HepG2 (cell line): ENCODE data around the gene KNCN.

Experiments
- ATF7 ChIP-seq, 2 experiments: fragments of 450-650 bp in 1 of 2; sonication (generic) in 1 of 2; formaldehyde crosslinking in 1 of 2; IDR thresholded peaks; 2 replicates each; pipeline versions ENCODE4 v1.4.0 to v1.6.1; 2016 to 2020; ENCODE audit warnings: antibody characterized with exemption in 1 of 2, mild to moderate bottlenecking in 1 of 2, missing genetic modification reagents in 1 of 2
- CEBPB ChIP-seq: IDR thresholded peaks from 2 replicates; pipeline ENCODE4 v1.6.1; 2011; ENCODE audit warnings: low read depth, low read length, improper control_type of control experiment, borderline replicate concordance
- ELF4 ChIP-seq: sonication (generic); formaldehyde crosslinking; IDR thresholded peaks from 2 replicates; pipeline ENCODE4 v1.5.0; 2020; ENCODE audit warnings: missing genetic modification reagents, mild to moderate bottlenecking, moderate library complexity, borderline replicate concordance
- EP300 ChIP-seq, 3 experiments: sonication (generic) in 1 of 3; formaldehyde crosslinking in 1 of 3; IDR thresholded peaks; 2 replicates each; pipeline versions ENCODE4 v1.5.1 to v1.6.1; 2011 to 2020; ENCODE audit warnings: low read depth in 2 of 3, low read length in 2 of 3, borderline replicate concordance in 1 of 3, improper control_type of control experiment in 1 of 3, mild to moderate bottlenecking in 1 of 3, missing genetic modification reagents in 1 of 3, moderate library complexity in 1 of 3
- IRF2 ChIP-seq: IDR thresholded peaks from 2 replicates; pipeline ENCODE4 v1.6.1; 2018; ENCODE audit warnings: missing genetic modification reagents, missing compliant biosample characterization
- MEIS2 ChIP-seq: sonication (generic); formaldehyde crosslinking; IDR thresholded peaks from 2 replicates; pipeline ENCODE4 v1.9.0; 2021; ENCODE audit warnings: mild to moderate bottlenecking, missing genetic modification reagents
- MXD4 ChIP-seq: IDR thresholded peaks from 2 replicates; pipeline ENCODE4 v1.6.1; 2016; ENCODE audit warnings: mild to moderate bottlenecking, missing biosample characterization, missing genetic modification reagents
- TARDBP ChIP-seq: sonication (generic); formaldehyde crosslinking; IDR thresholded peaks from 2 replicates; pipeline ENCODE4 v1.8.0; 2022; ENCODE audit warnings: mild to moderate bottlenecking, missing genetic modification reagents
- TCF12 ChIP-seq, 2 experiments: fragments of 450-650 bp in 1 of 2; sonication (generic) in 1 of 2; formaldehyde crosslinking in 1 of 2; IDR thresholded peaks; 2 replicates each; pipeline versions ENCODE4 v1.6.1 to v1.8.0; 2017 to 2022; ENCODE audit warnings: antibody characterized with exemption in 1 of 2, mild to moderate bottlenecking in 1 of 2, missing genetic modification reagents in 1 of 2, moderate library complexity in 1 of 2
- TCF7L2 ChIP-seq: IDR thresholded peaks from 2 replicates; pipeline ENCODE4 v1.6.1; 2011; ENCODE audit warnings: mild to moderate bottlenecking, low read depth, low read length, moderate library complexity
- TF ChIP-seq, protein P1 (sequence below): IDR thresholded peaks from 2 replicates; pipeline ENCODE4 v1.6.1; 2016; ENCODE audit warnings: low read depth
- TF ChIP-seq, protein P2 (sequence below): sonication (generic); formaldehyde crosslinking; IDR thresholded peaks from 2 replicates; pipeline ENCODE4 v1.5.0; 2020; ENCODE audit warnings: mild to moderate bottlenecking, missing genetic modification reagents, moderate library complexity

DNA sequence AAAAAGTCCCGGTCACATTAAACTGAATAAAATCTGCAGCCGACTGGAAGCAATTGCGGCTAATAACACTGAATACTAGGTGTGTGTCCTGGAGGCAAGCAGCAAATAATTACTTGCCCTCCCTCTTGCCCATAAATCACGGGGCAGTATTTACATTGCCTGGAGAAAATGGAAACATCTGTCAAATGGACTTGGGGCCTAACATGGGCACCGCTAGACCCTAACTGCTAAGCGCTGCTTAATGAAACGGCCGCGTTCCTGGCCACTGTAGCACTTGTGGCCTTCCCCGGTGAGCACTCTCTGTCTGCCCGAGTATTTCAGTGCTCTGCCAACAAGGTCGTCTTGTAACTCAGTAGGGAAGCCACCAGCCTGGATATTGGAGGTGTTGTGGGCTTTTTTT lies 23.9 kb upstream of the KNCN start:
- TF ChIP-seq IRF2 (CRISPR knock-in tag) = no peak
- TF ChIP-seq EP300 (IDR thresholded peaks at IDR 0.05; ENCODE audit: low read depth in 2 of 2, low read length in 2 of 2) = no peak
- no peak for TF ChIP-seq EP300 (CRISPR knock-in tag; IDR thresholded peaks at IDR 0.05; ENCODE audit: borderline replicate concordance)
- no peak for TF ChIP-seq TARDBP (CRISPR knock-in tag)
- TF ChIP-seq MEIS2 (CRISPR knock-in tag) = no peak
- TF ChIP-seq, protein P1, sequence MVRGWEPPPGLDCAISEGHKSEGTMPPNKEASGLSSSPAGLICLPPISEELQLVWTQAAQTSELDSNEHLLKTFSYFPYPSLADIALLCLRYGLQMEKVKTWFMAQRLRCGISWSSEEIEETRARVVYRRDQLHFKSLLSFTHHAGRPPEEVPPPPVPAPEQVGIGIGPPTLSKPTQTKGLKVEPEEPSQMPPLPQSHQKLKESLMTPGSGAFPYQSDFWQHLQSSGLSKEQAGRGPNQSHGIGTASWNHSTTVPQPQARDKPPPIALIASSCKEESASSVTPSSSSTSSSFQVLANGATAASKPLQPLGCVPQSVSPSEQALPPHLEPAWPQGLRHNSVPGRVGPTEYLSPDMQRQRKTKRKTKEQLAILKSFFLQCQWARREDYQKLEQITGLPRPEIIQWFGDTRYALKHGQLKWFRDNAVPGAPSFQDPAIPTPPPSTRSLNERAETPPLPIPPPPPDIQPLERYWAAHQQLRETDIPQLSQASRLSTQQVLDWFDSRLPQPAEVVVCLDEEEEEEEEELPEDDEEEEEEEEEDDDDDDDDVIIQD (CRISPR knock-in tag) = no peak
- no peak for TF ChIP-seq MXD4 (CRISPR knock-in tag)
- TF ChIP-seq TCF12 (IDR thresholded peaks at IDR 0.05) = no peak
- no peak for TF ChIP-seq TCF12 (CRISPR knock-in tag; IDR thresholded peaks at IDR 0.05)
- TF ChIP-seq ELF4 (CRISPR knock-in tag) = no peak
- TF ChIP-seq ATF7 (IDR thresholded peaks at IDR 0.05) = no peak
- TF ChIP-seq ATF7 (CRISPR knock-in tag; IDR thresholded peaks at IDR 0.05) = no peak
- TF ChIP-seq CEBPB = no peak
- TF ChIP-seq TCF7L2 = no peak
- TF ChIP-seq, protein P2, sequence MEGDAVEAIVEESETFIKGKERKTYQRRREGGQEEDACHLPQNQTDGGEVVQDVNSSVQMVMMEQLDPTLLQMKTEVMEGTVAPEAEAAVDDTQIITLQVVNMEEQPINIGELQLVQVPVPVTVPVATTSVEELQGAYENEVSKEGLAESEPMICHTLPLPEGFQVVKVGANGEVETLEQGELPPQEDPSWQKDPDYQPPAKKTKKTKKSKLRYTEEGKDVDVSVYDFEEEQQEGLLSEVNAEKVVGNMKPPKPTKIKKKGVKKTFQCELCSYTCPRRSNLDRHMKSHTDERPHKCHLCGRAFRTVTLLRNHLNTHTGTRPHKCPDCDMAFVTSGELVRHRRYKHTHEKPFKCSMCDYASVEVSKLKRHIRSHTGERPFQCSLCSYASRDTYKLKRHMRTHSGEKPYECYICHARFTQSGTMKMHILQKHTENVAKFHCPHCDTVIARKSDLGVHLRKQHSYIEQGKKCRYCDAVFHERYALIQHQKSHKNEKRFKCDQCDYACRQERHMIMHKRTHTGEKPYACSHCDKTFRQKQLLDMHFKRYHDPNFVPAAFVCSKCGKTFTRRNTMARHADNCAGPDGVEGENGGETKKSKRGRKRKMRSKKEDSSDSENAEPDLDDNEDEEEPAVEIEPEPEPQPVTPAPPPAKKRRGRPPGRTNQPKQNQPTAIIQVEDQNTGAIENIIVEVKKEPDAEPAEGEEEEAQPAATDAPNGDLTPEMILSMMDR = no peak
